SK-N-SH (cell line): Measurements from ENCODE around the gene WRAP73. TPM values are rescaled to one million over a fixed set of nuclear protein-coding genes. Genes with fewer than 3 reads are reported as not detected.
"Not testable (repeated sequence)": the region's sequence is repeated elsewhere in the genome, so short reads cannot be mapped to it uniquely, and the experiment has no call there.

Experiments
- CTCF ChIA-PET: fragments of 300-600, 350-600 bp; formaldehyde crosslinking; extraction: SDS; loops from one replicate; lab custom pipeline; 2021; lab: Yijun Ruan, JAX
- POLR2A ChIA-PET: fragments of 350-600 bp; sonication (Branson Sonifier 250); formaldehyde crosslinking; extraction: SDS; loops from one replicate; lab custom pipeline; 2020; ENCODE audit warnings: antibody characterized with exemption, inconsistent platforms; lab: Yijun Ruan, JAX
- DNase-seq: peaks from one replicate; pipeline ENCODE4 v3.0.0; 2012
- H2AFZ ChIP-seq: fragments of 200-600 bp; sonication (generic); 2 replicates; pipeline ENCODE4 v1.8.1; 2016; ENCODE audit warnings: antibody characterized with exemption, mild to moderate bottlenecking, low read depth
- H3F3A ChIP-seq: fragments of 200-600 bp; sonication (generic); replicated peaks from 2 replicates; pipeline ENCODE3; 2016; ENCODE audit warnings: antibody characterized with exemption, mild to moderate bottlenecking; ENCODE audit not compliant: insufficient read depth
- H3K27ac ChIP-seq, 2 experiments: fragments of 200-500 bp in 1 of 2; fragments of 200-600 bp in 1 of 2; sonication (Bioruptor generic) in 1 of 2; sonication (generic), shearing (Covaris generic) in 1 of 2; 2 replicates each; pipeline versions ENCODE4 v1.5.1 to v1.6.1; 2014 to 2016; ENCODE audit warnings: low read depth in 2 of 2, inconsistent platforms in 1 of 2, low read length in 1 of 2, mild to moderate bottlenecking in 1 of 2, mixed read lengths in 1 of 2
- H3K27me3 ChIP-seq: fragments of 200-600 bp; sonication (generic), shearing (Covaris generic); 2 replicates; pipeline ENCODE4 v1.6.1; 2016; ENCODE audit warnings: mixed run types; ENCODE audit not compliant: insufficient read depth
- H3K36me3 ChIP-seq, 2 experiments: fragments of 200-500 bp in 1 of 2; fragments of 200-600 bp in 1 of 2; sonication (Bioruptor generic) in 1 of 2; sonication (generic) in 1 of 2; replicated peaks in 1 of 2; 2 replicates each; pipeline versions ENCODE3 to v1.5.1; 2014 to 2016; ENCODE audit warnings: low read length in 1 of 2, mild to moderate bottlenecking in 1 of 2; ENCODE audit not compliant: insufficient read depth in 2 of 2, control insufficient read depth in 1 of 2
- H3K4me1 ChIP-seq, 2 experiments: fragments of 200-500 bp in 1 of 2; fragments of 200-600 bp in 1 of 2; sonication (Bioruptor generic) in 1 of 2; sonication (generic), shearing (Covaris generic) in 1 of 2; 2 replicates each; pipeline versions ENCODE4 v1.5.1 to v1.6.1; 2014 to 2016; ENCODE audit warnings: low read depth in 1 of 2, low read length in 1 of 2, mixed run types in 1 of 2; ENCODE audit not compliant: insufficient read depth in 2 of 2, control insufficient read depth in 1 of 2
- H3K4me2 ChIP-seq: fragments of 200-600 bp; sonication (generic), shearing (Covaris generic); 2 replicates; pipeline ENCODE4 v1.6.1; 2017; ENCODE audit warnings: mixed run types
- H3K4me3 ChIP-seq, 2 experiments: fragments of 200-500 bp in 1 of 2; fragments of 200-600 bp in 1 of 2; sonication (Bioruptor generic) in 1 of 2; sonication (generic), shearing (Covaris generic) in 1 of 2; 2 replicates each; pipeline versions ENCODE4 v1.5.1 to v1.8.1; 2014 to 2016; ENCODE audit warnings: low read depth in 2 of 2, inconsistent platforms in 1 of 2, low read length in 1 of 2, mild to moderate bottlenecking in 1 of 2, mixed read lengths in 1 of 2, moderate library complexity in 1 of 2
- H3K79me2 ChIP-seq: fragments of 200-600 bp; sonication (generic); 2 replicates; pipeline ENCODE4 v1.8.1; 2017; ENCODE audit warnings: mild to moderate bottlenecking; ENCODE audit not compliant: insufficient read depth
- H3K9ac ChIP-seq: fragments of 200-600 bp; sonication (generic); 2 replicates; pipeline ENCODE4 v1.6.1; 2017; ENCODE audit warnings: mixed run types
- H3K9me2 ChIP-seq: fragments of 200-600 bp; sonication (generic); 2 replicates; pipeline ENCODE4 v1.6.1; 2017; ENCODE audit warnings: mixed run types
- H3K9me3 ChIP-seq: fragments of 200-600 bp; sonication (generic); 2 replicates; pipeline ENCODE4 v1.6.1; 2017; ENCODE audit warnings: mixed run types, mild to moderate bottlenecking, moderate library complexity
- H4K20me1 ChIP-seq: fragments of 200-600 bp; sonication (generic); 2 replicates; pipeline ENCODE4 v1.6.1; 2017; ENCODE audit warnings: mild to moderate bottlenecking, mixed run types; ENCODE audit not compliant: insufficient read depth
- ELF1 ChIP-seq: IDR thresholded peaks from 2 replicates; pipeline ENCODE4 v1.4.0; 2012
- FOSL2 ChIP-seq: IDR thresholded peaks from 2 replicates; pipeline ENCODE4 v1.4.0; 2012; ENCODE audit warnings: low read depth, mild to moderate bottlenecking, moderate library complexity, borderline replicate concordance
- SIN3A ChIP-seq: IDR thresholded peaks from 2 replicates; pipeline ENCODE4 v1.6.1; 2012; ENCODE audit warnings: low read depth, mild to moderate bottlenecking, low read length, moderate library complexity, borderline replicate concordance
- TCF12 ChIP-seq: IDR thresholded peaks from 2 replicates; pipeline ENCODE4 v1.4.0; 2012
- WGBS: methylation state at CpG from one replicate; pipeline ENCODE4 v1.1.6; 2017; ENCODE audit warnings: low lambda C conversion rate; 5-methylcytosine and 5-hydroxymethylcytosine counted together
- polyA plus RNA-seq, 3 experiments: library from polyadenylated mRNA; depleted of rRNA; stranded (reverse); fragments of >200 nt; gene quantifications; 2 replicates each; pipeline ENCODE4 v1.2.3, GENCODE V29; 2012
- TF ChIP-seq, protein P1 (sequence below): fragments of 150-350 bp; IDR thresholded peaks from 2 replicates; pipeline ENCODE4 v1.6.1; 2016; ENCODE audit warnings: mild to moderate bottlenecking, low read depth, low read length

WRAP73 gene
- polyA plus RNA-seq, 1 of the 3 experiments (the other 2 are of a cell fraction) = 61.9 TPM

DNA sequence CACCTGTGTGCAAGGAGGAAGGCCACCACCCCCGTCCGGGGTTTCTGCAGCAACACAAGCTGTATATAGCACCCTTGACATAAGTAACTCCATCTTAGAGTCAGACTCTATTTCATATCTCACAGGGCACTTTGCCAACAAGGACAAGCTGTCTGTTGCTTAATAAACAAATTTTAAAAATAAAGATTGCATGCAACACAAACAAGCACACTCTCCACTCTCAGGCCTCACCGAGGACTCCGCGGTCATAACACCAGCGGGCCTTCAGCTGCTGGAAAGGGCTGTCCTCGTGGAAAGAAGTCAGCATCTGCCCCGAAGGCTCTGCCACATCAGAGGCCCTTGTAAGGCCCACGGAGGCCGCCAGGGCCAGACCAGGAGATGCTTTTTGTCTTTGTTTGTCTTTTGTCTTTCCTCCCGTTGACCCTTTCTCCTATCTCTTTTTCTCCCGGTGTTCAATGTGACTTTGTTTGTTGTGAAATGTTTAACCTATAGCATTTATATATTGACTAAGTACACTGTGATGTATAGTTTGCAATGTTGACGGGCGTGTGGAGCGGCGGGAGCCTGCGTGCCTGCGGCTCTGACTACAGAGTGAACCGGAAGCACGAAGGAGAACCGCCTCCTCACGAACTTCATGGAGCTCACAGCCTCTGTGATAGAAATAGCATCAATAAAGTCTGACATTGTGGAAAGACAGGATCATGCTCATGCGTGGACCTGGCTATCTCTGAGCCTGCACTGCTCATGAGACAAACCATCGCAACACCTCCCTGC, 62.7 kb downstream of the WRAP73 start:
- Histone ChIP-seq H3K9me3 (no peaks in the 10 kb centered on the region), H3K27me3 (no peaks in the 10 kb centered on the region), H3K4me2 (no peak overlapping the region), H3F3A (no peaks in the 10 kb centered on the region), H2AFZ (no peak overlapping the region), H3K27ac (no peak overlapping the region), H3K9me2 (no peaks in the 10 kb centered on the region), H3K4me1 (peaks cover 0 to 12% of the 10 kb centered on the region in 2 experiments; a peak in 1 of 4 replicates), H3K36me3 (no peaks in the 10 kb centered on the region), H3K4me3 (no peak overlapping the region), H3K79me2 (no peaks in the 10 kb centered on the region), H4K20me1 (no peaks in the 10 kb centered on the region), H3K9ac (no peak overlapping the region)
- ChIA-PET CTCF (interaction anchor here (0.6 to 3.4 kb wide), 8 partner anchors 10 to 134 kb away, joined by 3 to 23 read pairs (median 3); no protein-coding TSS in a partner anchor), POLR2A (no interaction called here)
- no peak for DNase-seq
- 81% methylated on average over 24 of the region's 24 CpGs for WGBS
- TF ChIP-seq, protein P1, sequence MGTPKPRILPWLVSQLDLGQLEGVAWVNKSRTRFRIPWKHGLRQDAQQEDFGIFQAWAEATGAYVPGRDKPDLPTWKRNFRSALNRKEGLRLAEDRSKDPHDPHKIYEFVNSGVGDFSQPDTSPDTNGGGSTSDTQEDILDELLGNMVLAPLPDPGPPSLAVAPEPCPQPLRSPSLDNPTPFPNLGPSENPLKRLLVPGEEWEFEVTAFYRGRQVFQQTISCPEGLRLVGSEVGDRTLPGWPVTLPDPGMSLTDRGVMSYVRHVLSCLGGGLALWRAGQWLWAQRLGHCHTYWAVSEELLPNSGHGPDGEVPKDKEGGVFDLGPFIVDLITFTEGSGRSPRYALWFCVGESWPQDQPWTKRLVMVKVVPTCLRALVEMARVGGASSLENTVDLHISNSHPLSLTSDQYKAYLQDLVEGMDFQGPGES = no peak
- TF ChIP-seq ELF1 = no peak

GRCh38 chr1:3585940-3586568, 63.8 kb downstream of the WRAP73 start:
- no peak overlapping the region for H2AFZ ChIP-seq
- H3K36me3 ChIP-seq = no peaks in the 10 kb centered on the region
- no peak overlapping the region for H3K4me3 ChIP-seq
- peaks cover 0 to 23% of the 10 kb centered on the region in 2 experiments; a peak in 1 of 4 replicates for H3K4me1 ChIP-seq
- H3K9me3 ChIP-seq = no peaks in the 10 kb centered on the region
- H3K4me2 ChIP-seq = no peak overlapping the region
- TF ChIP-seq SIN3A (no peak), FOSL2 (no peak), TCF12 (no peak)
- TF ChIP-seq, all 33 proteins: peak for 0
- Histone ChIP-seq H3K27me3 (no peaks in the 10 kb centered on the region), H3K9ac (no peak overlapping the region), H3F3A (no peaks in the 10 kb centered on the region), H3K9me2 (no peaks in the 10 kb centered on the region), H3K27ac (no peak overlapping the region), H4K20me1 (no peaks in the 10 kb centered on the region), H3K79me2 (no peaks in the 10 kb centered on the region)
- ChIA-PET POLR2A (no interaction called here), CTCF (interaction anchor here (3.4 kb wide), 1 partner anchor 33 kb away, joined by 23 read pairs; no protein-coding TSS in a partner anchor)
- 72% methylated on average over 19 of the region's 19 CpGs for WGBS
- no peak for DNase-seq

- H3K79me2 ChIP-seq, H3F3A ChIP-seq, H3K27me3 ChIP-seq, H3K9me3 ChIP-seq, H3K4me3 ChIP-seq, H3K36me3 ChIP-seq, H4K20me1 ChIP-seq, H3K4me2 ChIP-seq, H3K9ac ChIP-seq, H3K9me2 ChIP-seq, H2AFZ ChIP-seq, POLR2A ChIA-PET, DNase-seq, CTCF ChIA-PET, H3K27ac ChIP-seq: not testable (repeated sequence)
- peaks cover 0 to 21% of the 10 kb centered on the region in 2 experiments; a peak in 1 of 4 replicates for H3K4me1 ChIP-seq
- 45% methylated on average over 6 of the region's 6 CpGs for WGBS
These were observed 64.5 kb downstream of the WRAP73 start for GRCh38 chr1:3585353-3585868.
